ENCODE results near the gene KSR1.
"Not testable (repeated sequence)": the region's sequence is repeated elsewhere in the genome, so short reads cannot be mapped to it uniquely, and the experiment has no call there.

The KSR1 gene

DNA sequence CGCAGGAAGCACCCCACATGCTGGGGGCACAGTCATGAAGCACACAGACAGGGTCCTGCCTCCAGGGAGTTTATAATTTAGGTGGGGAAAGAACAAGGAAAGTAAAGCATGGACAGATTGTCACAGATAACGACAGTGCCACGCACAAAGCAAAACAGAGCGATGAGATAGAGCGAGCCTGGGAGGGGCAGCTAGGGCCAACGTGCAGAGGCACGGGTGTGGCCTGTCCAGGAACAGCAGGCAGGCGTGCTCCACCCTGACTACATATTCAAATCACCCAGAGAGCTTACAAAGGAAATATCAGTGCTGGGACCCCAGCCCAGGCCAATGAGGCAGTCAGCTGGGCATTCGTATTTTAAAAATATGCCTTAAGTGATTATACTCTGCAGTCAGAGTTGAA is 191.5 kb downstream of the KSR1 start:
- POLR2A ChIA-PET: interaction anchor here (0.6 kb wide), 1 partner anchor 411 kb away, joined by 3 read pairs; no protein-coding TSS in a partner anchor
- no peak for DNase-seq (ENCODE audit: extremely low spot score)
- TF ChIP-seq FOXK2 (IDR thresholded peaks at IDR 0.05) (no peak), FOXM1 (IDR thresholded peaks at IDR 0.05; ENCODE audit: borderline replicate concordance) (no peak), SUZ12 (IDR thresholded peaks at IDR 0.05) (no peak), TARDBP (IDR thresholded peaks at IDR 0.05) (no peak), HDGF (IDR thresholded peaks at IDR 0.05; ENCODE audit: borderline replicate concordance) (no peak), SP1 (IDR thresholded peaks at IDR 0.05) (no peak), L3MBTL2 (conservative IDR thresholded peaks at IDR 0.05) (no peak), ZNF384 (IDR thresholded peaks at IDR 0.05) (no peak), LEF1 (IDR thresholded peaks at IDR 0.05; ENCODE audit: borderline replicate concordance) (no peak), ELF4 (IDR thresholded peaks at IDR 0.05) (no peak), PKNOX1 (IDR thresholded peaks at IDR 0.05) (no peak)
- CTCF ChIA-PET: interaction anchor here (0.6 to 1.0 kb wide), 6 partner anchors 48 to 412 kb away, joined by 3 to 5 read pairs (median 3); no protein-coding TSS in a partner anchor

DNA sequence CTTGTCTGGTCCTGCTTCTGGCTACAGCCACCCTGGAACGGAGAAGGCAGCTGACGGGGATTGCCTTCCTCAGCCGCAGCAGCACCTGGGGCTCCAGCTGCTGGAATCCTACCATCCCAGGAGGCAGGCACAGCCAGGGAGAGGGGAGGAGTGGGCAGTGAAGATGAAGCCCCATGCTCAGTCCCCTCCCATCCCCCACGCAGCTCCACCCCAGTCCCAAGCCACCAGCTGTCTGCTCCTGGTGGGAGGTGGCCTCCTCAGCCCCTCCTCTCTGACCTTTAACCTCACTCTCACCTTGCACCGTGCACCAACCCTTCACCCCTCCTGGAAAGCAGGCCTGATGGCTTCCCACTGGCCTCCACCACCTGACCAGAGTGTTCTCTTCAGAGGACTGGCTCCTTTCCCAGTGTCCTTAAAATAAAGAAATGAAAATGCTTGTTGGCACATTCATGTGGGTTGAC is 192.9 kb downstream of the KSR1 start:
- POLR2A ChIA-PET; DNase-seq (ENCODE audit: extremely low spot score); CTCF ChIA-PET: not testable (repeated sequence)

- ChIA-PET POLR2A (no interaction called here), CTCF (interaction anchor here (0.7 to 1.9 kb wide), 3 partner anchors 40 to 106 kb away, joined by 4 read pairs; no protein-coding TSS in a partner anchor)
- no peak for DNase-seq (ENCODE audit: extremely low spot score)
- TF ChIP-seq PKNOX1 (IDR thresholded peaks at IDR 0.05): no peak
- no peak for TF ChIP-seq ELF4 (IDR thresholded peaks at IDR 0.05)
- TF ChIP-seq NFRKB (IDR thresholded peaks at IDR 0.05): no peak
- TF ChIP-seq SUZ12 (IDR thresholded peaks at IDR 0.05): no peak
- no peak for TF ChIP-seq SP1 (IDR thresholded peaks at IDR 0.05)
- no peak for TF ChIP-seq ARNT (IDR thresholded peaks at IDR 0.05)
- TF ChIP-seq FOXK2 (IDR thresholded peaks at IDR 0.05): no peak
- TF ChIP-seq BHLHE40 (IDR thresholded peaks at IDR 0.05; ENCODE audit: borderline replicate concordance): no peak
- no peak for TF ChIP-seq FOXA1 (IDR thresholded peaks at IDR 0.05)
- TF ChIP-seq ZNF384 (IDR thresholded peaks at IDR 0.05): no peak
- no peak for TF ChIP-seq L3MBTL2 (conservative IDR thresholded peaks at IDR 0.05)
- TF ChIP-seq LEF1 (IDR thresholded peaks at IDR 0.05; ENCODE audit: borderline replicate concordance): no peak
- TF ChIP-seq TARDBP (IDR thresholded peaks at IDR 0.05): no peak
- no peak for TF ChIP-seq HDGF (IDR thresholded peaks at IDR 0.05; ENCODE audit: borderline replicate concordance)
- TF ChIP-seq FOXM1 (IDR thresholded peaks at IDR 0.05; ENCODE audit: borderline replicate concordance): no peak
- TF ChIP-seq CTBP1 (IDR thresholded peaks at IDR 0.05; ENCODE audit: borderline replicate concordance): no peak
Measured at GRCh38 chr17:27649929-27650328, 193.7 kb downstream of the KSR1 start.

- no peak for DNase-seq (ENCODE audit: extremely low spot score)
- TF ChIP-seq SP1 (IDR thresholded peaks at IDR 0.05) (no peak), PKNOX1 (IDR thresholded peaks at IDR 0.05) (no peak), FOXM1 (IDR thresholded peaks at IDR 0.05; ENCODE audit: borderline replicate concordance) (no peak), L3MBTL2 (conservative IDR thresholded peaks at IDR 0.05) (no peak), HDGF (IDR thresholded peaks at IDR 0.05; ENCODE audit: borderline replicate concordance) (no peak), FOXK2 (IDR thresholded peaks at IDR 0.05) (no peak), SUZ12 (IDR thresholded peaks at IDR 0.05) (no peak)
- POLR2A ChIA-PET: no interaction called here
- CTCF ChIA-PET: interaction anchor here (0.5 to 1.9 kb wide), 11 partner anchors 9 to 902 kb away, joined by 3 to 5 read pairs (median 4); no protein-coding TSS in a partner anchor
Measured at GRCh38 chr17:27650836-27651235, 194.6 kb downstream of the KSR1 start.

DNA sequence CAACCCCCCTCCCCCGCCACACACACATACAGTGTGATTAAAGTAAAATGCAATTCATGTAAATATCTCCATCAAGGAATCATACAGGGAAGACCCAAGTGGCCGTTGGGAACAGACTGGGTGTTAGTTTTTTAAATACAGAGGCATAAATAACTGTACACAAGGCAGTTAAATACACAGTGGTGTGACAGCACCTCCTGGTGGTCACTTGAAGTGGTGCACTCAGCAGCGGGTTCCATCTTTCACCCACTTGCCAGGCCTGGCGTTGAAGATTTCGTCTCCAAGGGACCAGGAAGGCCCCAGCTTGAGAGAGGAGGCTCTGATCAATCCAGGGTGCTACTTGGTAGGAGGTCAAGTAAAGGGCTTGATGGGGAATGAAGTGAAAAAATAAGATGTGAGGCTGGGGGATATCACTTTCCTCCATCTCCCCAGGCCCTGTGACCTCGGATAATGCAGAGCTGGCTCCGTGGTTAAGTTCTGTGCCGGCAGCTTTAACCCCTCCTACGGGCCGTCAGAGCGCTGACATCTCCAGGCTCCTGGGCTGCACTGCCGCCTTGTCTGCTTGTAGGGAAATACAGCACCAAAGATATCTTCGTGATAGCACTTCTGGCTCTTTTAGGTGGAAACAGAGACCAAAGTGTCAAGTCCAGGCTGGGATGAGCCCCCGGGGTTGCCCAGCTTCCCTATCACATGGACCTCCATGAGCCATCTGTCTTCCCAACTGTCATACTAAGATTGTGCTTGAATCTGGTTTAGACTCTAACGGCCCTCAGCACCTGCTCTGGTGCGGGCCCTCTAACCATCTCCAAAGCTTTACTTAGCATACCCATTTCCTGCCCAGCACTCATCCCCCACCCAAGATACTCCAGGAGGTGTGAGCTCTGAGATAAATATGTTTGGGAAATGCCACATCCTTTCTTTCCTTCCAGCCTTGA is 195.4 kb downstream of the KSR1 start:
- CTCF ChIA-PET: interaction anchor here (0.7 to 4.8 kb wide), 12 partner anchors 8 to 414 kb away, joined by 3 to 27 read pairs (median 3); no protein-coding TSS in a partner anchor

GRCh38 chr17:27653449-27653971 is 197.3 kb downstream of the KSR1 start:
- CTCF ChIA-PET: interaction anchor here (0.6 to 4.8 kb wide), 6 partner anchors 101 to 426 kb away, joined by 3 to 27 read pairs (median 3); no protein-coding TSS in a partner anchor
- DNase-seq (ENCODE audit: extremely low spot score); POLR2A ChIA-PET: not testable (repeated sequence)

More for the DNA sequence above, 195.4 kb downstream of the KSR1 start:
- TF ChIP-seq ZNF384 (IDR thresholded peaks at IDR 0.05) (no peak), FOXK2 (IDR thresholded peaks at IDR 0.05) (no peak), NFRKB (IDR thresholded peaks at IDR 0.05) (no peak), HDGF (IDR thresholded peaks at IDR 0.05; ENCODE audit: borderline replicate concordance) (no peak), L3MBTL2 (conservative IDR thresholded peaks at IDR 0.05) (no peak), FOXA1 (IDR thresholded peaks at IDR 0.05) (no peak), BHLHE40 (IDR thresholded peaks at IDR 0.05; ENCODE audit: borderline replicate concordance) (no peak), SUZ12 (IDR thresholded peaks at IDR 0.05) (no peak), SP1 (IDR thresholded peaks at IDR 0.05) (no peak), CTBP1 (IDR thresholded peaks at IDR 0.05; ENCODE audit: borderline replicate concordance) (no peak), ARNT (IDR thresholded peaks at IDR 0.05) (no peak)
- DNase-seq (ENCODE audit: extremely low spot score): no peak
- POLR2A ChIA-PET: no interaction called here
